ENCODE measurements around the gene CIAO2A.
A peak's percentile ranks its signal among the peaks of the same experiment; 100 is the strongest.
"Not testable (repeated sequence)": the region's sequence is repeated elsewhere in the genome, so short reads cannot be mapped to it uniquely, and the experiment has no call there.

CIAO2A gene, protein sequence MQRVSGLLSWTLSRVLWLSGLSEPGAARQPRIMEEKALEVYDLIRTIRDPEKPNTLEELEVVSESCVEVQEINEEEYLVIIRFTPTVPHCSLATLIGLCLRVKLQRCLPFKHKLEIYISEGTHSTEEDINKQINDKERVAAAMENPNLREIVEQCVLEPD

GRCh38 chr15:64093627-64094417 lies at the start of gene CIAO2A:
CIAO2A (minus strand) TSS chr15:64093838; CDS start chr15:64093768, 70 bp downstream.
- intact Hi-C loops (cut with DNase I): no loop called here
- peak; percentile 91 to 99 (median 94) for DNase-seq

DNA sequence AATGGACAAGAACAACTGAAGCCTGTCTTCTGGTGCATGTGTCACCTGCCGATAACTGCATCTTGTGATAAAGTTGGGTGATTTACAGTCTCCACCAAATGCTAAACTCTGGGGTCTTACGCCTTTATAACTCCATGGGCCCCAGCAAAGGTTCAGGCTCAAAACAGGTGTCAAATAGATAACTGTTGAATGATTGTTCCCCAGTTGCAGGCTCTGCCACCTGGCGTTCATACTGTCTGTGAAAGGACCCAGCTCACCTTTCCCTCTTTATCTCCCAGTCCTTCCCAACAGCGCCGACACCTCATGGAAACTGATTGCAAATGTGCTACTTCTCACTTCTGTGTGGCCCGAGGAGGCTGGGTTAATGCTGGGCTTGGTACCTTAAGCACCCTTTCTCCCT lies 49.6 kb upstream of the CIAO2A start:
- intact Hi-C loops (cut with DNase I): no loop called here
- no peak for DNase-seq

- intact Hi-C loops (cut with DNase I): no loop called here
- DNase-seq: peak in 1 of 10 donors; percentile 45
Measured at GRCh38 chr15:64141798-64142512, 48.3 kb upstream of the CIAO2A start.

GRCh38 chr15:64138331-64138941 lies 44.8 kb upstream of the CIAO2A start:
- intact Hi-C loops (cut with DNase I): no loop called here

DNA sequence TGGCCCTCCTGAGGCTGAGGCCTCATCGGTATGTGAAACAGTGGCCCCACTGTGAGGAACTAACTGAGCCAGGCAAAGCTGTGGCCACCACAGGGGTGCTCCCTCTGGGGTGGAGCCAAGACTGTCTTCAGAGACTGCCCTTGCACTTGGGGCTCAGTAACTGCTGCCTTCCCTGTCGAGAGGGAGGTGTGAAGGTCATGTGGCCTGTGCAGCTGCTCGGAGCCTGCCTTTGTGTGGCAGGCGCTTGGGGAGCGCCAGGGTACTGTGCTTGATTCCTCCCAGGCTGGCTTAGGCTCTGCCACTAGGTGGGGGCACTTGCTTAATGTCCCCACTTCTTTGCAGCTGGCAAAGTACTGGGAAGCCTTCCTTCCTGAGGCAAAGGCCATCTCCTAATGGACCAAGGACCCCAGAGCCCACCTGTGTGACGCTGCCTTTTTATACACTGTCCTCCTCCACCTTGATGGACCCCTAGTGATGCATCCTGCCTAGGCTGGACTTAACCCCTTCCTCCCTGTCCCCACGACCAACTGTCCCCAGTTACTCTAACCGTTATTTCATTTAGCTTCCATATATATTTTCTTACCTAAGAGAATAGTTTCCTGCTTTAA lies 43.7 kb upstream of the CIAO2A start:
- intact Hi-C loops (cut with DNase I): no loop called here
- DNase-seq: peak in 6 of 10 donors; percentile 46 to 91 (median 62)

More at GRCh38 chr15:64138331-64138941, 44.8 kb upstream of the CIAO2A start:
- DNase-seq: no peak

GRCh38 chr15:64136347-64136746 lies 42.7 kb upstream of the CIAO2A start:
- DNase-seq: no peak
- intact Hi-C loops (cut with DNase I): no loop called here

- DNase-seq: peak in 9 of 10 donors; percentile 61 to 95 (median 76)
- intact Hi-C loops (cut with DNase I): no loop called here
Measured at GRCh38 chr15:64134345-64134829, 40.7 kb upstream of the CIAO2A start.

DNA sequence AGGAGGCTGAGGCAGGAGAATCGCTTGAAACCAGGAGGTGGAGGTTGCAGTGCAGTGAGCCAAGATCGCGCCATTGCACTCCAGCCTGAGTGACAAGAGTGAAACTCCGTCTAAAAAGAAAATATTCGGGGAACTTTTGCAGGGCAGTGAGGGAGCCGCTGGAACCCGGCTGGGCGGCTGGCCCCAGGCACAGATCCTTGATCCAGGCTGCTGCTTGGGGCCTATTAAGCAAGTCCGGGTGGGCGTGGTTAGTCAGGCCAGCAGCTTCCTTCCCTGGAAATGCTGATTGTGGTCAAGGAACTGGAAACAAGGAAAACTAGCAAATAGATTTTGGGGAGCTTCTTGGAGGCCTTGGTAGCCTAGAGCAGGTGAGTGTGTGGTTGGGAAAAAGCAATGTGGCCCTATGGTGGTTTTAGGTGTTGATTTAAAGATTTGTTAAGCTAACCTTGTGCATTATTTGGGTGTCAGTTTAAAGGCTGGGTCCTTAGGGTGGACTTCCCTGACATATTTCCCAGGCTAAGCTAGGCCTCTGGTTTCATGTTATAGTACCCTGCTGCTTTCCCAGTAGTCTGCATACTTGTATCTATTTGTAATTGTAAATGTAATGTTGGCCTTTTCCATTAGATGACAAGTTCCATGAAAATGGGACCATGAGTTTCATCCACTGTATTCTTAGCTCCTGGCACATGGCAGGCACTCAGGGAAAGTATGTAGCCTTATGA lies 40.1 kb upstream of the CIAO2A start:
- intact Hi-C loops (cut with DNase I): no loop called here
- DNase-seq: no peak

DNA sequence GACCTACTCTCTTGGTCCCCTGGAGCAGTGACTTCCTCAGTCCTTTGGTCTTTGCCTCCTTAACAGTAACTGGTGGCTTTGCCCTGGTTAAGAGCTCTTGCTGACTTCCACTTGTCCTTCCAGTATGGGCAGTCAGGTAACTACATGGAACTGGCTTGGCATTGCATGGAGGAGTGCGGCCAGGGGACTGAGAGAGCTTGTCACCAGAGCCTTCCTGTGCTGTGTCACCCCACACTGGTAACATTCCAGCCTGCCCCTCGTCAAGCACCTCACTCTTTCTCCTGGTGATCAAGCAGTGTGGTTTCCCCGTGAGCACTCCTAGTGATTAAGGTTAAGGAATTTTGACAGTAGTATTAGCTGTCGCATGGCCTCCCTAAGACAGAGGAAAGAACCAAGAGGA lies 38.6 kb upstream of the CIAO2A start:
- no peak for DNase-seq
- intact Hi-C loops (cut with DNase I): no loop called here

DNA sequence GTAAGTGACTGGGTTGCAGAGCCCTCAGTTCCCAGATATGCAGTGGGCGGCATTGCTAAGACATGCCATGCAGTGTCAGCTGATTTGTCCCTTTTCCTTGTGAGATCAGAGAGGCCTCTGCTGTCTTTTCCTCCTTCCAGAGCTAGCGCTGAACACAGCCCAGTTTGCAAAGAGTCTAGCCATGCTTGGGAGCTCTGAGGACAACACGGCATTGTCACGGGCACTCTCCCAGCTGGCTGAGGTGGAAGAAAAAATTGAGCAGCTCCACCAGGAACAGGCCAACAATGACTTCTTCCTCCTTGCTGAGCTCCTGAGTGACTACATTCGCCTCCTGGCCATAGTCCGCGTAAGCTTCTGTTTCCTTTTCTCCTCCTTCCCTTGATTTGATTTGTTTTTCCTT lies 37.9 kb upstream of the CIAO2A start:
- intact Hi-C loops (cut with DNase I): no loop called here
- DNase-seq: peak in 2 of 10 donors; percentile 52 to 59

- intact Hi-C loops (cut with DNase I): no loop called here
Measured at GRCh38 chr15:64130159-64130558, 36.5 kb upstream of the CIAO2A start.

GRCh38 chr15:64127521-64128270 lies 34.1 kb upstream of the CIAO2A start:
- intact Hi-C loops (cut with DNase I): no loop called here
- no peak for DNase-seq

More at GRCh38 chr15:64130159-64130558, 36.5 kb upstream of the CIAO2A start:
- DNase-seq: no peak

GRCh38 chr15:64125978-64126377 lies 32.3 kb upstream of the CIAO2A start:
- no peak for DNase-seq
- intact Hi-C loops (cut with DNase I): no loop called here

- intact Hi-C loops (cut with DNase I): no loop called here
- peak in 8 of 10 donors; percentile 58 to 96 (median 78) for DNase-seq
Measured at GRCh38 chr15:64122936-64123351, 29.3 kb upstream of the CIAO2A start.

GRCh38 chr15:64122444-64122843 lies 28.8 kb upstream of the CIAO2A start:
- intact Hi-C loops (cut with DNase I): no loop called here
- DNase-seq: peak in 1 of 10 donors; percentile 29

- no peak for DNase-seq
- intact Hi-C loops (cut with DNase I): no loop called here
Measured at GRCh38 chr15:64121614-64122013, 28.0 kb upstream of the CIAO2A start.

GRCh38 chr15:64120322-64120721 lies 26.7 kb upstream of the CIAO2A start:
- DNase-seq; intact Hi-C loops (cut with DNase I): not testable (repeated sequence)

DNA sequence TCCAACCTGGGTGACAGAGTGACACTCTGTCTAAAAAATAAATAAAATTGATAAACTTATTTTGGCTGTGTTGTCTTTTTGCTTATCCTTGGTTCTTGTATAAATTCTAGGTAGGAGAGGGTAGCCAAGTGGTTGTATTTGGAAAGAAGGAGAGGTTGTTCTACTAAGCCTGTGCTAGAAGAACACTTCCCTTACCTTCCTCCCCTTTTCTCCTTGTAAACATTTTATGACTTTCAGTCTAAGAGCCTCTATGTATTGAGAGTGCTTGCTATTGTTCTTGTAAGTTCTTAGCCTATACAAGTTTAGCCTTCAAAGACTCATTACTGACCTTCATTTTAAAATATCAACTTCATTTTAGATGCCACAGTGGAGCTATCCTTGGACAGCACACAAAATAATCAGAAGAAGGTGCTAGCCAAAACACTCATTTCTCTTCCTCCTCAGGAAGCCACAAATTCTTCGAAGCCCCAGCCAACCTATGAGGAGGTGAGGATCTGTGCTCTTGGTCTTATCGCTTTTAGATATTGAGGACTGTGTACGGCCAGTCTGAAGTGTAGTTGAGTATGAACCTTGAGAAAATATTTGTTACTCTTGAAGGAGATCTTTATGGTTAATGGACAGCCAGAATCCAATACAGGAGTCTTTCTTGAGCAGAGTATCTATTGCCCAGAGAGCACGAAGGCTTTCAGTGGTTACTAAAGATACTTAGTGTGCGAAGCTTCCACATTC lies 24.3 kb upstream of the CIAO2A start:
- intact Hi-C loops (cut with DNase I): no loop called here
- no peak for DNase-seq
